Pancreas (tissue), 10 donors: ENCODE data around the gene NAALADL1. TPM values are rescaled to one million over a fixed set of nuclear protein-coding genes. Genes with fewer than 3 reads are reported as not detected.

Source experiments
- ATAC-seq, 4 donors: fragments of 200-7000 bp; cut with Tn5 transposase; one replicate each; pipeline versions ENCODE4 v1.8.0 to v1.9.1; 2020; ENCODE audit warnings: mild to moderate bottlenecking in 4 of 4, moderate library complexity in 4 of 4
- DNase-seq, 6 donors: peaks; one replicate each; pipeline ENCODE4 v3.0.0-alpha.2; 2020
- FAIRE-seq: peaks from 2 replicates; lab custom pipeline; 2012; peaks lifted over from hg19 to GRCh38; lab: Jason Lieb, UNC
- H3K27ac ChIP-seq, 4 donors: fragments of 200-600 bp; sonication (generic); 1 replicate in 3 of 4; 2 replicates in 1 of 4; pipeline versions ENCODE4 v1.5.0 to v1.8.0; 2020
- H3K27me3 ChIP-seq, 4 donors: fragments of 200-600 bp; one replicate each; pipeline ENCODE4 v1.8.0; 2021
- H3K36me3 ChIP-seq, 3 donors: fragments of 200-600 bp; sonication (generic) in 1 of 3; one replicate each; pipeline versions ENCODE4 v1.5.0 to v1.8.0; 2020 to 2021
- H3K4me1 ChIP-seq, 3 donors: fragments of 200-600 bp; one replicate each; pipeline ENCODE4 v1.8.0; 2021
- H3K4me3 ChIP-seq, 4 donors: fragments of 200-600 bp; sonication (generic) in 2 of 4; one replicate each; pipeline versions ENCODE4 v1.5.0 to v1.8.0; 2020 to 2021
- H3K9me3 ChIP-seq, 4 donors: fragments of 200-600 bp; one replicate each; pipeline ENCODE4 v1.8.0; 2021
- CTCF ChIP-seq, 4 donors: fragments of 200-600 bp; sonication (generic) in 3 of 4; IDR thresholded peaks; one replicate each; pipeline versions ENCODE4 v1.5.0 to v1.8.0; 2021; ENCODE audit warnings: antibody characterized with exemption in 4 of 4
- WGBS, 2 donors: extraction: QIAGEN DNeasy Blood & Tissue Kit; methylation state at CpG; one replicate each; pipeline ENCODE4 v1.1.7; 2013; 5-methylcytosine and 5-hydroxymethylcytosine counted together
- intact Hi-C, 3 donors: fragments of 100-400 bp; cut with DNase I; formaldehyde crosslinking; loops; one replicate each; pipeline versions ENCODE4 v1.11.1 to v1.14.2; 2022
- polyA plus RNA-seq, 2 donors: library from polyadenylated mRNA; stranded (reverse); fragments of 200-250 nt; gene quantifications; one replicate each; pipeline ENCODE4 v1.2.3, GENCODE V29; 2013
- total RNA-seq, 6 donors: library from RNA; stranded (reverse); fragmentation: NEBNext Ultra II Directional in 4 of 6; extraction: Animal tissue kit (Norgen Biotek cat#: 25700) in 4 of 6; gene quantifications; one replicate each; pipeline versions ENCODE4 v1.2.1 to v1.2.4, GENCODE V29; 2021 to 2023
- donor health status: healthy with polysubstance abuse.
- donor health status: DM: no; HTN: no; CAD: no; lungs with moderate emphysema.
- donor health status: DM: no; HTN: no; CAD: no.
- donor health status: control.
- donor health status: control.
- donor health status: Bipolar disorder and iron deficiency.
- donor health status: DM: yes; HTN: yes; CAD: no.
- donor health status: DM: no; HTN: no; CAD: no.
- donor health status: DM: no; HTN: no; CAD: no.
- donor health status: DM: yes; HTN: yes; CAD: no.

The NAALADL1 gene
- total and polyA plus RNA-seq, 8 donors: 0.51 to 7.6 (median 1.4) TPM

GRCh38 chr11:65021509-65021908 is 36.8 kb downstream of the NAALADL1 start:
- intact Hi-C loops: no loop called here
- no peak for TF ChIP-seq CTCF (IDR thresholded peaks at IDR 0.05)
- no peaks in the 10 kb centered on the region for H3K9me3 ChIP-seq
- no peaks in the 10 kb centered on the region for H3K4me1 ChIP-seq
- no peaks in the 10 kb centered on the region for H3K27me3 ChIP-seq
- no peaks in the 10 kb centered on the region for H3K36me3 ChIP-seq
- H3K4me3 ChIP-seq: no peak overlapping the region
- ATAC-seq (no peak), DNase-seq (no peak), FAIRE-seq (no peak)
- WGBS, 2 donors: 92 to 95% methylated on average over 9 to 11 of the region's 11 CpGs
- no peak overlapping the region for H3K27ac ChIP-seq

- Histone ChIP-seq H3K4me1 (no peaks in the 10 kb centered on the region), H3K4me3 (no peak overlapping the region), H3K27ac (no peak overlapping the region), H3K36me3 (no peaks in the 10 kb centered on the region), H3K27me3 (no peaks in the 10 kb centered on the region), H3K9me3 (no peaks in the 10 kb centered on the region)
- TF ChIP-seq CTCF (IDR thresholded peaks at IDR 0.05): no peak
- intact Hi-C loops: no loop called here
- DNase-seq: no peak
- ATAC-seq: no peak
- 80 to 92% methylated on average over 3 of the region's 3 CpGs for WGBS, 2 donors
- FAIRE-seq: no peak
These were observed 37.4 kb downstream of the NAALADL1 start for GRCh38 chr11:65021003-65021402.

- intact Hi-C loops: loop anchor here in 1 of 3 donors (10.0 kb wide), 1 partner anchor 95 kb away; the partner anchor contains the start of genes TM7SF2 and ZNHIT2
- ATAC-seq (no peak), FAIRE-seq (no peak)
These were observed 38.5 kb downstream of the NAALADL1 start for GRCh38 chr11:65019824-65020223.

GRCh38 chr11:65017937-65018336 is 40.4 kb downstream of the NAALADL1 start:
- no peaks in the 10 kb centered on the region for H3K36me3 ChIP-seq
- WGBS, 2 donors: 96 to 99% methylated on average over 6 of the region's 6 CpGs
- intact Hi-C loops: loop anchor here in 1 of 3 donors (10.0 kb wide), 1 partner anchor 97 kb away; the partner anchor contains the start of genes TM7SF2 and ZNHIT2
- FAIRE-seq: no peak
- ATAC-seq: no peak
- TF ChIP-seq CTCF (IDR thresholded peaks at IDR 0.05): no peak
- H3K9me3 ChIP-seq: no peaks in the 10 kb centered on the region
- no peak for DNase-seq
- H3K27me3 ChIP-seq: no peaks in the 10 kb centered on the region
- H3K4me3 ChIP-seq: no peak overlapping the region
- no peak overlapping the region for H3K27ac ChIP-seq
- H3K4me1 ChIP-seq: peaks cover 0 to 8% (median 0%) of the 10 kb centered on the region in 3 donors

More at GRCh38 chr11:65019824-65020223, 38.5 kb downstream of the NAALADL1 start:
- Histone ChIP-seq H3K27ac (no peak overlapping the region), H3K36me3 (no peaks in the 10 kb centered on the region), H3K4me1 (peaks cover 0 to 4% (median 0%) of the 10 kb centered on the region in 3 donors), H3K9me3 (no peaks in the 10 kb centered on the region), H3K4me3 (no peak overlapping the region), H3K27me3 (no peaks in the 10 kb centered on the region)
- no peak for TF ChIP-seq CTCF (IDR thresholded peaks at IDR 0.05)
- DNase-seq: no peak
- 86 to 87% methylated on average over 7 of the region's 7 CpGs for WGBS, 2 donors

GRCh38 chr11:65016705-65017104 is 41.6 kb downstream of the NAALADL1 start:
- 81 to 89% methylated on average over 4 of the region's 4 CpGs for WGBS, 2 donors
- H3K4me3 ChIP-seq: no peak overlapping the region
- H3K27ac ChIP-seq: no peak overlapping the region
- no peaks in the 10 kb centered on the region for H3K36me3 ChIP-seq
- H3K4me1 ChIP-seq: peaks cover 0 to 9% (median 0%) of the 10 kb centered on the region in 3 donors
- H3K9me3 ChIP-seq: no peaks in the 10 kb centered on the region
- DNase-seq: no peak
- intact Hi-C loops: loop anchor here in 1 of 3 donors (10.0 kb wide), 1 partner anchor 98 kb away; the partner anchor contains the start of genes TM7SF2 and ZNHIT2
- FAIRE-seq: no peak
- ATAC-seq: no peak
- H3K27me3 ChIP-seq: no peaks in the 10 kb centered on the region
- no peak for TF ChIP-seq CTCF (IDR thresholded peaks at IDR 0.05)
